H1 (cell line): Measurements from ENCODE around the gene PDZD2. TPM values are rescaled to one million over a fixed set of nuclear protein-coding genes. Genes with fewer than 3 reads are reported as not detected.

Experiments
- GABPA ChIP-seq: IDR thresholded peaks from 2 replicates; pipeline ENCODE4 v1.6.1; 2011; ENCODE audit warnings: mild to moderate bottlenecking, low read length, moderate library complexity, borderline replicate concordance; ENCODE audit not compliant: insufficient read depth
- JUND ChIP-seq: IDR thresholded peaks from 2 replicates; pipeline ENCODE4 v1.6.1; 2011; ENCODE audit warnings: mild to moderate bottlenecking, improper control_type of control experiment, low read length
- MAX ChIP-seq: IDR thresholded peaks from 2 replicates; pipeline ENCODE4 v1.6.1; 2012; ENCODE audit warnings: inconsistent platforms
- NANOG ChIP-seq: IDR thresholded peaks from 2 replicates; pipeline ENCODE4 v1.6.1; 2011; ENCODE audit warnings: low read length, low read depth, mild to moderate bottlenecking, inconsistent platforms; ENCODE audit not compliant: insufficient read depth, poor library complexity, severe bottlenecking
- SUZ12 ChIP-seq: fragments of 200-600 bp; sonication (generic); IDR thresholded peaks from 2 replicates; pipeline ENCODE4 v1.6.1; 2012; ENCODE audit warnings: mild to moderate bottlenecking, inconsistent platforms, low read length, moderate library complexity, mixed read lengths
- TAF1 ChIP-seq: IDR thresholded peaks from 2 replicates; pipeline ENCODE4 v1.6.1; 2011; ENCODE audit warnings: mild to moderate bottlenecking, low read depth, low read length
- polyA plus RNA-seq, 7 experiments: library from polyadenylated mRNA; depleted of rRNA in 3 of 7; stranded (reverse) in 5 of 7; unstranded in 2 of 7; fragments of >200 nt in 5 of 7; fragments of 200-250 nt in 2 of 7; gene quantifications; 1 replicate in 5 of 7; 2 replicates in 1 of 7; 4 replicates in 1 of 7; pipeline versions ENCODE4 v1.2.1 to v1.2.3, GENCODE V29; 2011 to 2013; ENCODE audit warnings: missing spikeins in 2 of 7, mixed read lengths in 2 of 7
- total RNA-seq: library from RNA; stranded (reverse); fragmentation: NEBNext Ultra II Directional; extraction: Animal tissue kit (Norgen Biotek cat#: 25700); gene quantifications from 2 replicates; pipeline ENCODE4 v1.2.1, GENCODE V29; 2021
- TF ChIP-seq, protein P1 (sequence below): IDR thresholded peaks from 2 replicates; pipeline ENCODE4 v1.6.1; 2012; ENCODE audit warnings: low read length, inconsistent platforms

PDZD2 gene
- total and polyA plus RNA-seq, 2 of the 8 experiments (the other 6 are each of a cell fraction or from before 2014, with no cell fraction given), result 1.2 to 6.8 TPM

- TF ChIP-seq, protein P1, sequence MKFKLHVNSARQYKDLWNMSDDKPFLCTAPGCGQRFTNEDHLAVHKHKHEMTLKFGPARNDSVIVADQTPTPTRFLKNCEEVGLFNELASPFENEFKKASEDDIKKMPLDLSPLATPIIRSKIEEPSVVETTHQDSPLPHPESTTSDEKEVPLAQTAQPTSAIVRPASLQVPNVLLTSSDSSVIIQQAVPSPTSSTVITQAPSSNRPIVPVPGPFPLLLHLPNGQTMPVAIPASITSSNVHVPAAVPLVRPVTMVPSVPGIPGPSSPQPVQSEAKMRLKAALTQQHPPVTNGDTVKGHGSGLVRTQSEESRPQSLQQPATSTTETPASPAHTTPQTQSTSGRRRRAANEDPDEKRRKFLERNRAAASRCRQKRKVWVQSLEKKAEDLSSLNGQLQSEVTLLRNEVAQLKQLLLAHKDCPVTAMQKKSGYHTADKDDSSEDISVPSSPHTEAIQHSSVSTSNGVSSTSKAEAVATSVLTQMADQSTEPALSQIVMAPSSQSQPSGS, result no peak
- TF ChIP-seq MAX, result no peak
- no peak for TF ChIP-seq GABPA
- no peak for TF ChIP-seq SUZ12
- TF ChIP-seq JUND, result no peak
- TF ChIP-seq TAF1, result no peak
- TF ChIP-seq NANOG, result no peak
Measured at GRCh38 chr5:32088214-32088613, 449.3 kb downstream of the PDZD2 start (continued).
